Gastrocnemius medialis (tissue), 4 donors: ENCODE measurements around the gene ACACA. TPM values are rescaled to one million over a fixed set of nuclear protein-coding genes. Genes with fewer than 3 reads are reported as not detected.

Experiments
- ATAC-seq, 2 donors: fragments of 150-250 bp; one replicate each; pipeline ENCODE4 v1.9.1; 2016
- DNase-seq, 2 donors: peaks; one replicate each; pipeline ENCODE4 v3.0.0-alpha.2; 2019
- H3K27ac ChIP-seq, 4 donors: fragments of 200-600 bp; sonication (generic); 1 replicate in 1 of 4; 2 replicates in 3 of 4; pipeline ENCODE4 v1.5.1; 2016 to 2018; ENCODE audit warnings: mild to moderate bottlenecking in 2 of 4, moderate library complexity in 1 of 4
- H3K27me3 ChIP-seq, 3 donors: fragments of 200-600 bp; sonication (generic) in 2 of 3; 1 replicate in 1 of 3; 2 replicates in 2 of 3; pipeline versions ENCODE4 v1.5.1 to v1.6.0; 2016 to 2019; ENCODE audit warnings: mild to moderate bottlenecking in 1 of 3, moderate library complexity in 1 of 3
- H3K36me3 ChIP-seq, 2 donors: fragments of 200-600 bp; sonication (generic) in 1 of 2; one replicate each; pipeline ENCODE4 v1.5.1; 2017 to 2018
- H3K4me1 ChIP-seq, 2 donors: fragments of 200-600 bp; sonication (generic) in 1 of 2; one replicate each; pipeline ENCODE4 v1.5.1; 2016 to 2017; ENCODE audit warnings: mild to moderate bottlenecking in 2 of 2
- H3K4me3 ChIP-seq, 4 donors: fragments of 200-600 bp; sonication (generic) in 3 of 4; 1 replicate in 1 of 4; 2 replicates in 3 of 4; pipeline ENCODE4 v1.5.1; 2016 to 2019; ENCODE audit warnings: mild to moderate bottlenecking in 2 of 4
- H3K9me3 ChIP-seq, 3 donors: fragments of 200-600 bp; sonication (generic) in 2 of 3; 1 replicate in 1 of 3; 2 replicates in 2 of 3; pipeline ENCODE4 v1.5.1; 2016 to 2019
- POLR2A ChIP-seq, 2 donors: fragments of 450-650 bp; IDR thresholded peaks; one replicate each; pipeline ENCODE4 v1.6.1; 2017; ENCODE audit warnings: antibody characterized with exemption in 2 of 2, mild to moderate bottlenecking in 2 of 2, moderate library complexity in 2 of 2
- in situ Hi-C, 4 donors: fragments of 200-750 bp; cut with MboI; loops; one replicate each; pipeline versions ENCODE4 v1.15.0 to v1.8.0; 2017; ENCODE audit warnings: low sequenced_read_pairs in 4 of 4
- intact Hi-C: fragments of 100-400 bp; cut with DNase I; formaldehyde crosslinking; loops from one replicate; pipeline ENCODE4 v1.15.1; 2023; ENCODE audit warnings: low total_unique reads
- total RNA-seq, 4 donors: library from RNA; depleted of rRNA; stranded (reverse); fragments of >200 nt; gene quantifications; one replicate each; pipeline versions ENCODE4 v1.1.0 to v1.2.3, GENCODE V29; 2016
- TF ChIP-seq, protein P1 (sequence below), 5 experiments: fragments of 450-650 bp in 3 of 5; fragments of 200-600 bp in 2 of 5; sonication (generic) in 2 of 5; IDR thresholded peaks in 4 of 5; conservative IDR thresholded peaks in 1 of 5; 1 replicate in 4 of 5; 2 replicates in 1 of 5; pipeline ENCODE4 v1.5.1; 2016 to 2019; ENCODE audit warnings: antibody characterized with exemption in 5 of 5, mild to moderate bottlenecking in 3 of 5, moderate library complexity in 3 of 5

ACACA gene
- total RNA-seq, 4 donors from 2014 or later: 13.4 to 28.9 (median 18.9) TPM

DNA sequence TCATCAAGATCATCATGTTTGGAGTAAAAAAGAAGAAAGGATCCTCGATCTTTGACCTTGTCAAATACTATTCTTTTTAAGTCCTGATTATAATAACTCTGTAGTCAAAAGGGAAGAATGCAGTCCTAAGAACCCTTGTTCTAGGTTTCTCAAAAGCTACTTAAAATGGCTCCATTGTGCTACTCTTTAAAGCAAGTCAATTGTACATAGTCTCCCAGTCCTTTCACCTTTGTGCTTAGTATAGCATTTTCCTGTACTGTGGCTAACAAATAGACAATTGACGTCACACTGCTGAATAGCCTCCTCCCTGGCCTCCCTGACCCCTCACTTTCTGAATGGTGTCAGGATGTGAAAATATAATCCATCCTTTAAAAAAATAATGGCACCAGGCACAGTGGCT is 285.0 kb downstream of the ACACA start:
- Histone ChIP-seq H3K27me3 (no peaks in the 10 kb centered on the region), H3K9me3 (no peaks in the 10 kb centered on the region), H3K36me3 (peaks cover 10 to 50% of the 10 kb centered on the region in 2 donors), H3K4me3 (no peak overlapping the region), H3K27ac (no peak overlapping the region), H3K4me1 (no peaks in the 10 kb centered on the region)
- TF ChIP-seq, protein P1, sequence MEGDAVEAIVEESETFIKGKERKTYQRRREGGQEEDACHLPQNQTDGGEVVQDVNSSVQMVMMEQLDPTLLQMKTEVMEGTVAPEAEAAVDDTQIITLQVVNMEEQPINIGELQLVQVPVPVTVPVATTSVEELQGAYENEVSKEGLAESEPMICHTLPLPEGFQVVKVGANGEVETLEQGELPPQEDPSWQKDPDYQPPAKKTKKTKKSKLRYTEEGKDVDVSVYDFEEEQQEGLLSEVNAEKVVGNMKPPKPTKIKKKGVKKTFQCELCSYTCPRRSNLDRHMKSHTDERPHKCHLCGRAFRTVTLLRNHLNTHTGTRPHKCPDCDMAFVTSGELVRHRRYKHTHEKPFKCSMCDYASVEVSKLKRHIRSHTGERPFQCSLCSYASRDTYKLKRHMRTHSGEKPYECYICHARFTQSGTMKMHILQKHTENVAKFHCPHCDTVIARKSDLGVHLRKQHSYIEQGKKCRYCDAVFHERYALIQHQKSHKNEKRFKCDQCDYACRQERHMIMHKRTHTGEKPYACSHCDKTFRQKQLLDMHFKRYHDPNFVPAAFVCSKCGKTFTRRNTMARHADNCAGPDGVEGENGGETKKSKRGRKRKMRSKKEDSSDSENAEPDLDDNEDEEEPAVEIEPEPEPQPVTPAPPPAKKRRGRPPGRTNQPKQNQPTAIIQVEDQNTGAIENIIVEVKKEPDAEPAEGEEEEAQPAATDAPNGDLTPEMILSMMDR (IDR thresholded peaks at IDR 0.05 in 4 of 5, conservative IDR thresholded peaks at IDR 0.05 in 1 of 5): no peak
- no peak for TF ChIP-seq POLR2A (IDR thresholded peaks at IDR 0.05)
- in situ Hi-C loops: no loop called here
- intact Hi-C loops: no loop called here
- ATAC-seq: no peak
- no peak for DNase-seq

DNA sequence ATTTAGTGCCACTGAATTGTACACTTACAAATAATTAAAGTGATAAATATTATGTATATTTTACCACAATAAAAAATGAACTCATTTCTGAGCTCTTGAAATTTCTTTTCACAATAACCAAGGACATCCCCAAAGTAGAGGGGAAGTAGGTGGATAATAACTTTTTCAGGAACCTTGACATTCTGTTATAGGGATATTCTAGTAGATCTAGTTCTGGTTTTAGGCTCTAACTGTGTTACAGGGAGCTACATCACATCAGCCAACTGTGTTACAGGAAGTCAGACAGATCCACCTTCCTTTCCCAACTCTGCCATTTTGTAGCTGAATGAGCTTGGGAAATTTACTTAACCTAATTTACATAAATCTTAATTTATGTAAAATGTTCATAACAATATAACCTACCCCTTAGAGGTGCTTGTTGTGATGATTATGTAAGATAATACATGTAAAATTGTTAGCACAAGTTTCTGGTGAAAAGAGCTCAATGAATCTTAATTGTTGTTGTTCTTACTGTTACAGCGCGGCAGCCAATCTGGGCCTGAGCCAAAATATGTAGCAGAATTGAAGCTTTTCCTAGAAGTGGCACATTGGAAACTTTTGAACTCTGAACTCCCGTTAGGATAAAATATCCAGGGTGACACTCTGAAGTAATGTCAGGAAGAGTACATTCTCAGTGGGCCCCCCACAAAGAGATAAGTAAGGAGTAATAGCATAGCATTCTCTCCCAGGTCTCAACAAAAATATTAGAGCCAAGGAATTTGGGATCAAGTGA is 288.1 kb downstream of the ACACA start:
- Histone ChIP-seq H3K36me3 (peaks cover 8 to 26% of the 10 kb centered on the region in 2 donors), H3K4me1 (no peaks in the 10 kb centered on the region), H3K9me3 (no peaks in the 10 kb centered on the region), H3K4me3 (no peak overlapping the region), H3K27me3 (no peaks in the 10 kb centered on the region), H3K27ac (no peak overlapping the region)
- ATAC-seq: no peak
- TF ChIP-seq POLR2A (IDR thresholded peaks at IDR 0.05): no peak
- TF ChIP-seq, protein P1 (IDR thresholded peaks at IDR 0.05 in 4 of 5, conservative IDR thresholded peaks at IDR 0.05 in 1 of 5): no peak
- in situ Hi-C loops: no loop called here
- DNase-seq: no peak
- intact Hi-C loops: no loop called here

DNA sequence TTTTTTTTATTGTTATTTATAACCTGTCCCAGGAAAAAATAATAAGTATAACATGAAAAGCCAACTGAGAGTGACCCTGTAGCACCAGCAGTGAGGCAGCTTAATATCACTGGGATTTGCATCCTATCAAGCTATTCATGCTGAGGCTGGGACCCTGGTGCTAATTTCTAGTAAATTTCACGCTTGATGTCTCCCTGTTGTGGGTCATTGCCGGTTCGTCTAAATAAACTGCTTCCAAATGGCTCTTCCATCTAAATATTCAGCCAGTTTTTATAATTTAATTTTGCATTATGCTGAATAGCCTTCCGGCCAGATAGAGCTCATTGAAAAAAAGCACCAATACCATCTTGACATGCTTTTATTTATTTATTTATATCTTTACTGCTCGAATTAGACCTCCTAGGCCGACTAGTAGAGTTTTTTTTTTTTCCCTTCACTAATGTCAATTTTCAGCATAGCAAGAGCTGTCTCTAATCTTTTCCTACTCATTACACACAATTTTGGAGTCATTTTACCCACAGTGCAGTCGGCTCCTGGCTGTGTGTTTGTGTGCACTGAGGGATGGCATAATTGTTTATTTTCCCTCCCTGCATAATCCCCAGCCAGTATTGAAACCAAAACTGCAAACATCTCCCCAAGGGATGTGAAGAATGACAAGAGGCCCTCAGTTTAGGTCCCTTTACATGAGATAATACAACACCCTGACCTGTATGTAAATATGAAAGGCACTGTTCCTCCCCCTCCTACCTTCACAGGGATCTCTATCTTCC is 289.1 kb downstream of the ACACA start:
- no peak for DNase-seq
- TF ChIP-seq, protein P1 (IDR thresholded peaks at IDR 0.05 in 4 of 5, conservative IDR thresholded peaks at IDR 0.05 in 1 of 5): no peak
- TF ChIP-seq POLR2A (IDR thresholded peaks at IDR 0.05): no peak
- Histone ChIP-seq H3K36me3 (peaks cover 8 to 33% of the 10 kb centered on the region in 2 donors), H3K27me3 (no peaks in the 10 kb centered on the region), H3K4me1 (no peaks in the 10 kb centered on the region), H3K27ac (no peak overlapping the region), H3K4me3 (no peak overlapping the region), H3K9me3 (no peaks in the 10 kb centered on the region)
- intact Hi-C loops (no loop called here), in situ Hi-C loops (no loop called here)
- ATAC-seq: no peak

DNA sequence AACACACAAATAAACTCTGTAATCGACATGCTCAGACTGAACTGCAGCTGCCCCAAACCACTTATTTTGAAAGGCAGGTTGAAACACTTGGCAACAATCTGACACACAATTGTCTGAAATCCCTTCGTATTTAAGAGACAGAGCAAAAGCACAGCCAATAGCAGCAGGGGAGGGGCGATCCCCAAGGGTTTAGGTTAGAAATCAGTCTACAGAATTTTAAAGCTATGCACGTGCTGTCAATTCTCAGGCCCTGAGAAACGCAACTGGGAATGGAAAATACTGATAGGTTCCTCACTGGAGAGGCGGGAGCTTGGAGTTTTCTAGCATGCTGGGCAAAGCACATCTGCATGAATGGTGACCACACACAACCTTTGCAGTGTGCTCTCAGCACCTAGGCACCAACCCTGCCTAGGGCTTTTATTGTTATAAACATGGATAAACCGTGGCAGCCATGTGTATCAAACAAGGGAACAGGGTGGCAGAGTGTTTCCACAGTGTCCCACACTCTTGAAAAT is 289.9 kb downstream of the ACACA start:
- ATAC-seq: no peak
- no peaks in the 10 kb centered on the region for H3K27me3 ChIP-seq
- intact Hi-C loops: no loop called here
- DNase-seq: no peak
- H3K4me3 ChIP-seq: no peak overlapping the region
- TF ChIP-seq, protein P1 (IDR thresholded peaks at IDR 0.05 in 4 of 5, conservative IDR thresholded peaks at IDR 0.05 in 1 of 5): no peak
- no peak for TF ChIP-seq POLR2A (IDR thresholded peaks at IDR 0.05)
- H3K36me3 ChIP-seq: peaks cover 8 to 33% of the 10 kb centered on the region in 2 donors
- no peak overlapping the region for H3K27ac ChIP-seq
- no peaks in the 10 kb centered on the region for H3K9me3 ChIP-seq
- H3K4me1 ChIP-seq: no peaks in the 10 kb centered on the region
- in situ Hi-C loops: no loop called here
